Heart right ventricle (tissue), 16 donors: ENCODE data around the gene SCAF11. TPM values are rescaled to one million over a fixed set of nuclear protein-coding genes. Genes with fewer than 3 reads are reported as not detected.
"Not testable (repeated sequence)": the region's sequence is repeated elsewhere in the genome, so short reads cannot be mapped to it uniquely, and the experiment has no call there.

Experiments used
- ATAC-seq, 8 donors: fragments of 200-7000 bp; cut with Tn5 transposase; one replicate each; pipeline ENCODE4 v1.9.1; 2020; ENCODE audit warnings: mild to moderate bottlenecking in 8 of 8, moderate library complexity in 8 of 8, moderate number of reproducible peaks in 1 of 8
- DNase-seq, 2 donors: peaks; one replicate each; pipeline ENCODE4 v3.0.0-alpha.2; 2020
- H3K27ac ChIP-seq, 10 donors: fragments of 200-600 bp; sonication (generic) in 2 of 10; one replicate each; pipeline versions ENCODE4 v1.5.0 to v1.8.0; 2020 to 2022; ENCODE audit warnings: mild to moderate bottlenecking in 3 of 10
- H3K27me3 ChIP-seq, 7 donors: fragments of 200-600 bp; one replicate each; pipeline ENCODE4 v1.8.0; 2021 to 2022; ENCODE audit warnings: mild to moderate bottlenecking in 2 of 7
- H3K36me3 ChIP-seq, 9 donors: fragments of 200-600 bp; sonication (generic) in 1 of 9; one replicate each; pipeline versions ENCODE4 v1.5.0 to v1.8.0; 2020 to 2022; ENCODE audit warnings: mild to moderate bottlenecking in 2 of 9
- H3K4me1 ChIP-seq, 9 donors: fragments of 200-600 bp; sonication (generic) in 1 of 9; one replicate each; pipeline versions ENCODE4 v1.5.0 to v1.8.0; 2020 to 2022; ENCODE audit warnings: mild to moderate bottlenecking in 4 of 9
- H3K4me3 ChIP-seq, 10 donors: fragments of 200-600 bp; sonication (generic) in 2 of 10; one replicate each; pipeline versions ENCODE4 v1.5.0 to v1.8.0; 2020 to 2022; ENCODE audit warnings: mild to moderate bottlenecking in 7 of 10, moderate library complexity in 2 of 10
- H3K9me3 ChIP-seq, 11 donors: fragments of 200-600 bp in 10 of 11; sonication (generic) in 2 of 11; one replicate each; pipeline versions ENCODE4 v1.5.0 to v1.8.0; 2013 to 2022; ENCODE audit warnings: mild to moderate bottlenecking in 2 of 11, control low read depth in 1 of 11, moderate library complexity in 1 of 11
- WGBS, 2 donors: extraction: QIAGEN DNeasy Blood & Tissue Kit; methylation state at CpG; one replicate each; pipeline ENCODE4 v1.1.7; 2013; ENCODE audit warnings: inconsistent platforms in 1 of 2; 5-methylcytosine and 5-hydroxymethylcytosine counted together
- intact Hi-C, 10 donors: fragments of 100-400 bp; cut with DNase I; formaldehyde crosslinking; loops; one replicate each; pipeline versions ENCODE4 v1.11.1 to v1.14.2; 2022
- long read RNA-seq, 3 donors: library from polyadenylated mRNA; unstranded; transcript quantifications; one replicate each; pipeline ENCODE4 v2.0.0, GENCODE V29; 2020 to 2021
- polyA plus RNA-seq, 2 donors: library from polyadenylated mRNA; stranded (reverse); fragments of 200-250 nt; gene quantifications; one replicate each; pipeline ENCODE4 v1.2.3, GENCODE V29; 2013
- total RNA-seq, 10 donors: library from RNA; stranded (reverse); fragmentation: NEBNext Ultra II Directional in 3 of 10; extraction: Animal tissue kit (Norgen Biotek cat#: 25700) in 3 of 10; gene quantifications; one replicate each; pipeline versions ENCODE4 v1.2.1 to v1.2.4, GENCODE V29; 2021 to 2023
- TF ChIP-seq, protein P1 (sequence below), 9 donors: fragments of 200-600 bp; sonication (generic) in 2 of 9; IDR thresholded peaks; one replicate each; pipeline versions ENCODE4 v1.5.0 to v1.8.0; 2021 to 2022; ENCODE audit warnings: antibody characterized with exemption in 9 of 9, mild to moderate bottlenecking in 5 of 9, moderate library complexity in 1 of 9
- donor health status: Arrhythmogenic right ventricular cardiomyopathy.
- donor health status: ischemic (EF 13 %, LVEDD 7.1; RV severe dilation, severe dysfunction).
- donor health status: healthy with polysubstance abuse.
- donor health status: DM: no; HTN: yes; CAD: no.
- donor health status: DM: no; HTN: no; CAD: no.
- donor health status: ischemic (EF 25% LVEDD 6.9; RV normal size, moderate dysfunction).
- donor health status: ischemic (EF 25% LVEDD 5.7; RV mildly dilated, moderate dysfunction).
- donor health status: healthy.
- donor health status: DM: yes; HTN: yes; CAD: no.
- donor health status: Ischemic cardiomyopathy.
- donor health status: ischemic (EF 35%, LVEDD 5.7; RV mildly dilated, moderate dysfunction).
- donor health status: nonischemic (EF 11% LVEDD 7.7; RV severe dilation, severe dysfunction).
- donor health status: DM: yes; HTN: yes; CAD: no.
- donor health status: PGD.
- donor health status: ischemic (EF 29% LVEDD 5.4; RV normal size, mild dysfunction).
- donor health status: nonischemic (EF 23%, LVEDD 6.1; RV moderate dilation, normal function).

The SCAF11 gene, protein sequence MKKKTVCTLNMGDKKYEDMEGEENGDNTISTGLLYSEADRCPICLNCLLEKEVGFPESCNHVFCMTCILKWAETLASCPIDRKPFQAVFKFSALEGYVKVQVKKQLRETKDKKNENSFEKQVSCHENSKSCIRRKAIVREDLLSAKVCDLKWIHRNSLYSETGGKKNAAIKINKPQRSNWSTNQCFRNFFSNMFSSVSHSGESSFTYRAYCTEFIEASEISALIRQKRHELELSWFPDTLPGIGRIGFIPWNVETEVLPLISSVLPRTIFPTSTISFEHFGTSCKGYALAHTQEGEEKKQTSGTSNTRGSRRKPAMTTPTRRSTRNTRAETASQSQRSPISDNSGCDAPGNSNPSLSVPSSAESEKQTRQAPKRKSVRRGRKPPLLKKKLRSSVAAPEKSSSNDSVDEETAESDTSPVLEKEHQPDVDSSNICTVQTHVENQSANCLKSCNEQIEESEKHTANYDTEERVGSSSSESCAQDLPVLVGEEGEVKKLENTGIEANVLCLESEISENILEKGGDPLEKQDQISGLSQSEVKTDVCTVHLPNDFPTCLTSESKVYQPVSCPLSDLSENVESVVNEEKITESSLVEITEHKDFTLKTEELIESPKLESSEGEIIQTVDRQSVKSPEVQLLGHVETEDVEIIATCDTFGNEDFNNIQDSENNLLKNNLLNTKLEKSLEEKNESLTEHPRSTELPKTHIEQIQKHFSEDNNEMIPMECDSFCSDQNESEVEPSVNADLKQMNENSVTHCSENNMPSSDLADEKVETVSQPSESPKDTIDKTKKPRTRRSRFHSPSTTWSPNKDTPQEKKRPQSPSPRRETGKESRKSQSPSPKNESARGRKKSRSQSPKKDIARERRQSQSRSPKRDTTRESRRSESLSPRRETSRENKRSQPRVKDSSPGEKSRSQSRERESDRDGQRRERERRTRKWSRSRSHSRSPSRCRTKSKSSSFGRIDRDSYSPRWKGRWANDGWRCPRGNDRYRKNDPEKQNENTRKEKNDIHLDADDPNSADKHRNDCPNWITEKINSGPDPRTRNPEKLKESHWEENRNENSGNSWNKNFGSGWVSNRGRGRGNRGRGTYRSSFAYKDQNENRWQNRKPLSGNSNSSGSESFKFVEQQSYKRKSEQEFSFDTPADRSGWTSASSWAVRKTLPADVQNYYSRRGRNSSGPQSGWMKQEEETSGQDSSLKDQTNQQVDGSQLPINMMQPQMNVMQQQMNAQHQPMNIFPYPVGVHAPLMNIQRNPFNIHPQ (N-terminal part only)
- total RNA-seq (100 to 1,000 TPM in 3 of 10 donors, 10 to 100 TPM in 7; 71.9 to 112 (median 87.3) TPM), polyA plus RNA-seq (10 to 100 TPM; 15.1 to 32.8 TPM)
- long read RNA-seq, donor 1, full-length matches to known transcripts: 7 of 65 reads
- long read RNA-seq, donor 1, partial matches to known transcripts: 47 of 65 reads
- long read RNA-seq, donor 1, other reads (novel, unspliced or antisense): 11 of 65 reads
- long read RNA-seq, donor 2, full-length matches to known transcripts: 14 of 88 reads
- long read RNA-seq, donor 2, partial matches to known transcripts: 58 of 88 reads
- long read RNA-seq, donor 2, other reads (novel, unspliced or antisense): 16 of 88 reads
- long read RNA-seq, donor 3, full-length matches to known transcripts: 11 of 109 reads
- long read RNA-seq, donor 3, partial matches to known transcripts: 72 of 109 reads
- long read RNA-seq, donor 3, other reads (novel, unspliced or antisense): 26 of 109 reads

DNA sequence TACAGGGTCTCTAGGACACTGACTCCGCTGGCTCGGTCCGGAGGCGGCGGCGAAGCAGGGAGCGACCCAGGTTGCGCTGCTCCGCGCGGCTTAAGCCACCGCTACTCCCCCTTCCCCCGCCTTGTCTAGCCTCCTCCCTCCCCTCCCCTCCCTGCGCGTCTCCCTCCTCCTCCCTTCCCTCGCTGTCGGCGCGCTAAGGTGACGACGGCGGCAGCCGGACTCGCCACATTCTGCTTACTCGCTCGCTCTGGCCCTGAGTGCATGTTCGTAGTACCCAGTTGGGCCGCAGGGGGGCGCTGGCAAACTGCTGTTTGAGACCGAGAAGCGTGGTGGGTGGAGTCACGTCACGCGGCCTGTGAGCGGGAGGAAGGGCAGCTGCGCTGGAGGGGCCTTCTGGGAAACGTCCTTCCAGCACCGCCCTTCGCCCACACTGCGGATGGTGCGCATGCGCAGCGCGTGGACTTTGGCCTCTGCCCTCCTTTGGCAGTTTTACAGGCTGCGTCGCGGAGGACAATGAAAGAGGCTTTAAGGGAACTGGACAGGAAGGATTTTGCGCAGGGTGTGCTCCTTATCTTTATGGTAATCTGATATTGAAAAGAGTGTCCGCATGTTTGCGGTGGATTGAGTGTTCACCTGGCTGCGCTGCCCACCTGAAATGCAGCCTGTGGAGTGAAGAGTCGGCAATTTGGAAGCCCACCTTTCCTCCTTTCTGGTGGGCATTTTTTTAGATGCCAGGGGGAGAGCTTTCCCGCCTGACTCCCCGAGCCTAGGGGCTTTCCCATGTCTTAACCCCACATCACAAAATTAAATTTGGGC is at the start of gene SCAF11:
Gene SCAF11, minus strand, starts transcription at position 107 of the 816 bp plus-strand sequence. CDS start 26,407 bp downstream, outside the sequence.
- 0 to 1% methylated on average over 54 of the region's 54 CpGs for WGBS, 2 donors
- ATAC-seq (peak; percentile 92 to 97 (median 95)), DNase-seq (peak; percentile 100)
- Histone ChIP-seq H3K9me3 (no peaks in the 10 kb centered on the region), H3K27ac (peak within 1 kb of the TSS; percentile 96 to 100 (median 99)), H3K36me3 (peaks cover 0 to 17% (median 0%) of the 10 kb centered on the region in 9 donors), H3K27me3 (no peaks in the 10 kb centered on the region), H3K4me3 (peak within 1 kb of the TSS; percentile 68 to 97 (median 86)), H3K4me1 (peaks cover 7 to 49% (median 39%) of the 10 kb centered on the region in 9 donors)
- TF ChIP-seq, protein P1, sequence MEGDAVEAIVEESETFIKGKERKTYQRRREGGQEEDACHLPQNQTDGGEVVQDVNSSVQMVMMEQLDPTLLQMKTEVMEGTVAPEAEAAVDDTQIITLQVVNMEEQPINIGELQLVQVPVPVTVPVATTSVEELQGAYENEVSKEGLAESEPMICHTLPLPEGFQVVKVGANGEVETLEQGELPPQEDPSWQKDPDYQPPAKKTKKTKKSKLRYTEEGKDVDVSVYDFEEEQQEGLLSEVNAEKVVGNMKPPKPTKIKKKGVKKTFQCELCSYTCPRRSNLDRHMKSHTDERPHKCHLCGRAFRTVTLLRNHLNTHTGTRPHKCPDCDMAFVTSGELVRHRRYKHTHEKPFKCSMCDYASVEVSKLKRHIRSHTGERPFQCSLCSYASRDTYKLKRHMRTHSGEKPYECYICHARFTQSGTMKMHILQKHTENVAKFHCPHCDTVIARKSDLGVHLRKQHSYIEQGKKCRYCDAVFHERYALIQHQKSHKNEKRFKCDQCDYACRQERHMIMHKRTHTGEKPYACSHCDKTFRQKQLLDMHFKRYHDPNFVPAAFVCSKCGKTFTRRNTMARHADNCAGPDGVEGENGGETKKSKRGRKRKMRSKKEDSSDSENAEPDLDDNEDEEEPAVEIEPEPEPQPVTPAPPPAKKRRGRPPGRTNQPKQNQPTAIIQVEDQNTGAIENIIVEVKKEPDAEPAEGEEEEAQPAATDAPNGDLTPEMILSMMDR (IDR thresholded peaks at IDR 0.05): peak; percentile 90 to 98 (median 94)
- intact Hi-C loops: loop anchor here in 6 of 10 donors (1.0 to 10.0 kb wide), 10 partner anchors 226 to 684 kb away; partner anchors contain the start of genes ARID2 (in 2 of the 6) and SLC38A2 (in 1 of the 6)

DNA sequence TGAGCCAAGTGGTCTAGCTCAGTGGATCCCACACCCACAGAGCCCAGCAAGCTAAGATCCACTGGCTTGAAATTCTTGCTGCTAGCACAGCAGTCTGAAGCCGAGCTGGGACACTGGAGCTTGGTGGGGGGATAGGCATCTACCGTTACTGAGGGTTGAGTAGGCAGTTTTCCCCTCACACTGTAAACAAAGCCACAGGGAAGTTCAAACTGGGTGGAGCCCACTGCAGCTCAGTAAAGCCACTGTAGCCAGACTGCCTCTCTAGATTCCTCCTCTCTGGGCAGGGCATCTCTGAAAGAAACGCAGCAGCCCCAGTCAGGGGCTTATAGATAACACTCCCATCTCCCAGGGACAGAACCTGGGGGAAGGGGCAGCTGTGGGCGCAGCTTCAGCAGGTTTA is 46.7 kb upstream of the SCAF11 start:
- H3K27me3 ChIP-seq, H3K4me1 ChIP-seq, DNase-seq, intact Hi-C loops, H3K4me3 ChIP-seq, H3K27ac ChIP-seq, ATAC-seq, H3K36me3 ChIP-seq: not testable (repeated sequence)
- WGBS, 2 donors: 23 to 26% methylated on average over 4 of the region's 4 CpGs
- peaks cover 0 to 20% (median 0%) of the 10 kb centered on the region in 11 donors for H3K9me3 ChIP-seq

DNA sequence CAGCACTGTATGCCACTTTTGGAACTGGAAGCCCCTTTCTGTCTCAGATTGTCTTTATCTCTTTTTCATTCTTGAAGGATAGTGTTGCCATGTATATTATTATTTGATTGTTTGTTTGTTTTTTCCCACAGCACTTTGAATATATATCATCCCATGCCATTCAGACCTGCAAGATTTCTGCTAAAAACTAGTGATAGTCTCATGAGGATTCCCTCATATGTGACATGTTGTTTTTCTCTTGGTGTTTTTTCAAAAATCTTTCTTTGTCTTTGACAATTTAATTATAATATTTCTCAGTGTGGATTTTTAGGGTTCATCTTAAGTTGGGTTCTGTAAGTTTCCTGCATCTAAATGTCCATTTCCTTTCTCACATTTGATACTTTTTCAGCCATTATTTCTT is 36.8 kb upstream of the SCAF11 start:
- Histone ChIP-seq H3K27ac (no peak overlapping the region), H3K4me3 (no peak overlapping the region), H3K9me3 (peaks cover 0 to 77% (median 35%) of the 10 kb centered on the region in 11 donors), H3K27me3 (no peaks in the 10 kb centered on the region), H3K4me1 (no peaks in the 10 kb centered on the region), H3K36me3 (no peaks in the 10 kb centered on the region)
- ATAC-seq: no peak
- TF ChIP-seq, protein P1 (IDR thresholded peaks at IDR 0.05): no peak
- no peak for DNase-seq
- intact Hi-C loops: no loop called here
